ENCODE results near the gene PIAS1. TPM values are rescaled to one million over a fixed set of nuclear protein-coding genes. Genes with fewer than 3 reads are reported as not detected.
"Not testable (repeated sequence)": the region's sequence is repeated elsewhere in the genome, so short reads cannot be mapped to it uniquely, and the experiment has no call there.

Gene PIAS1
- total RNA-seq, 1 donor: 39.0 TPM

- no peak for TF ChIP-seq CTCF (IDR thresholded peaks at IDR 0.05; ENCODE audit: insufficient read depth, low read length)
- DNase-seq (ENCODE audit: low read depth): peak; percentile 12
- no peak overlapping the region for H3K4me3 ChIP-seq (ENCODE audit: low read depth, low read length)
These were observed 104.0 kb downstream of the PIAS1 start for GRCh38 chr15:68158046-68158628.

DNA sequence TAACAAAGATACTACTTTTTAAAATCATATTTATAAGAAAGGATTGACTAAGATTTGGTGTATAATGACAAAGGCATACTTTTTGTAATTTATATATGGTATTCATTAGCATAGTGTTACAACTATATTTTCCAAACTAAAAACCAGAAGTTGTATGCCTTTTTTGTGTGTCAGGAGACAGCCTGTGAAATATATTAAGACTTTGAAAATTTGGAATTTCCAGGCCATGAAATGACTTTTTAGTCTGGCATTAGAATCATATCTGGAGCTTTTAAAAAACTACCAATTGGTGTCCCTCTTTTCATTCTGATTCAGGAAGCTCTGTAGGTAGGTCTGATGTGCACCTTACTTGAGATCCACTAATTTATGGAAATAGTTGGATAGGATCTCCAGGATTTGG, 109.1 kb downstream of the PIAS1 start:
- no peak overlapping the region for H3K4me3 ChIP-seq (ENCODE audit: low read depth, low read length)
- no peak for DNase-seq (ENCODE audit: low read depth)
- TF ChIP-seq CTCF (IDR thresholded peaks at IDR 0.05; ENCODE audit: insufficient read depth, low read length): no peak

GRCh38 chr15:68166847-68167246, 112.7 kb downstream of the PIAS1 start:
- DNase-seq (ENCODE audit: low read depth): no peak
- no peak for TF ChIP-seq CTCF (IDR thresholded peaks at IDR 0.05; ENCODE audit: insufficient read depth, low read length)
- no peak overlapping the region for H3K4me3 ChIP-seq (ENCODE audit: low read depth, low read length)

DNA sequence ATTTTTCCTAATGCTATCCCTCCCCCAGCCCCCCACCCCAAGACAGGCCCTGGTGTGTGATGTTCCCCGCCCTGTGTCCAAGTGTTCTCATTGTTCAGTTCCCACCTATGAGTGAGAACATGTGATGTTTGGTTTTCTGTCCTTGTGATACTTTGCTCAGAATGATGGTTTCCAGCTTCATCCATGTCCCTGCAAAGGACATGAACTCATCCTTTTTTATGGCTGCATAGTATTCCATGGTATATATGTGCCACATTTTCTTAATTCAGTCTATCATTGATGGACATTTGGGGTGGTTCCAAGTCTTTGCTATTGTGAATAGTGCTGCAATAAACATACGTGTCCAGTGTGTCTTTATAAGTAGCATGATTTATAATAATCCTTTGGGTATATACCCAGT, 117.9 kb downstream of the PIAS1 start:
- H3K4me3 ChIP-seq (ENCODE audit: low read depth, low read length); DNase-seq (ENCODE audit: low read depth): not testable (repeated sequence)

GRCh38 chr15:68173119-68173518, 119.0 kb downstream of the PIAS1 start:
- no peak for DNase-seq (ENCODE audit: low read depth)
- no peak overlapping the region for H3K4me3 ChIP-seq (ENCODE audit: low read depth, low read length)
- no peak for TF ChIP-seq CTCF (IDR thresholded peaks at IDR 0.05; ENCODE audit: insufficient read depth, low read length)

- no peak overlapping the region for H3K4me3 ChIP-seq (ENCODE audit: low read depth, low read length)
- no peak for TF ChIP-seq CTCF (IDR thresholded peaks at IDR 0.05; ENCODE audit: insufficient read depth, low read length)
- DNase-seq (ENCODE audit: low read depth): no peak
These were observed 121.4 kb downstream of the PIAS1 start for GRCh38 chr15:68175526-68175925.

DNA sequence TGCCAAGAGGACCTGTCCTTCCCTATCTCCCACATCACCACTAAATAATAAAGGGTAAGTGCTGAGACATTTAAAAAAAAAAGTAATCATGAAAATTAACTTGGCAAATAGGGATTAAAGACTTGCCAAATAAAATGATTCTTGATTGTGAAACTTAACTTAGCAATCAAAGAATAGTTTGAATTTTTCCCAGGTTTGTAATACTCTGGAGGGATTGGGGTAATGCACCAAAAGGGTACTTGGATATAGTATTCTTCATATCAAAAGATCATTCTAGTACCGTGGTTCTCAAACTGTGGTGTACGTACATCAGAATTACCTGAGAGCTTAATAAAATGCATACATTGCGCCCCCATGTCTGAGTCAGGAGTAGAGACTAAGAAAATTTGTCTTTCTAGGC, 122.5 kb downstream of the PIAS1 start:
- peak; percentile 67 for DNase-seq (ENCODE audit: low read depth)

More for the DNA sequence above, 122.5 kb downstream of the PIAS1 start:
- no peak overlapping the region for H3K4me3 ChIP-seq (ENCODE audit: low read depth, low read length)
- TF ChIP-seq CTCF (IDR thresholded peaks at IDR 0.05; ENCODE audit: insufficient read depth, low read length): no peak

All from fibroblast of the aortic adventitia (primary cell).